ENCODE results near the gene THUMPD1.

GRCh38 chr16:20696618-20697017, 45.0 kb downstream of the THUMPD1 start:
- TF ChIP-seq YY1 (IDR thresholded peaks at IDR 0.05; ENCODE audit: insufficient read depth, insufficient read length) (no peak), ZNF274 (IDR thresholded peaks at IDR 0.05; ENCODE audit: low read depth, low read length) (no peak), SUZ12 (IDR thresholded peaks at IDR 0.05; ENCODE audit: extremely low read depth, insufficient read depth, insufficient read length) (no peak)
